A549 (cell line): ENCODE data around the gene CHRNA1. TPM values are rescaled to one million over a fixed set of nuclear protein-coding genes. Genes with fewer than 3 reads are reported as not detected.

Source experiments
- ATAC-seq, 2 experiments: fragments of 200-7000 bp in 1 of 2; fragments of >200 bp in 1 of 2; cut with Nextera tagmentation in 1 of 2; cut with Tn5 transposase in 1 of 2; 3 replicates each; pipeline versions ENCODE4 v1.8.0 to v1.9.1; 2018 to 2020; ENCODE audit warnings: mild to moderate bottlenecking in 1 of 2, moderate library complexity in 1 of 2
- CTCF ChIA-PET: fragments of 300-600 bp; sonication (Branson Sonifier 250); formaldehyde crosslinking; extraction: SDS; loops from one replicate; lab custom pipeline; 2021; ENCODE audit warnings: antibody characterized with exemption, inconsistent platforms; lab: Yijun Ruan, JAX
- POLR2A ChIA-PET: fragments of 350-600 bp; formaldehyde crosslinking; extraction: SDS; loops from one replicate; lab custom pipeline; 2021; ENCODE audit warnings: antibody characterized with exemption, inconsistent platforms; lab: Yijun Ruan, JAX
- DNase-seq, 2 experiments: peaks; one replicate each; pipeline versions ENCODE4 v3.0.0 to v3.0.0-alpha.2; 2011 to 2016; ENCODE audit warnings: low read depth in 1 of 2, low spot score in 1 of 2
- FAIRE-seq: peaks from 2 replicates; lab custom pipeline; 2011; peaks lifted over from hg19 to GRCh38; lab: Jason Lieb, UNC
- H3K27ac ChIP-seq, 2 experiments: fragments of >200 bp; sonication (Bioruptor Twin); formaldehyde crosslinking; 3 replicates each; pipeline ENCODE4 v1.5.1; 2016 to 2017
- H3K4me1 ChIP-seq: fragments of >200 bp; sonication (Bioruptor Twin); formaldehyde crosslinking; 3 replicates; pipeline ENCODE4 v1.6.1; 2016
- H3K4me2 ChIP-seq: fragments of >200 bp; sonication (Bioruptor Twin); formaldehyde crosslinking; 3 replicates; pipeline ENCODE4 v1.6.1; 2016
- H3K4me3 ChIP-seq: fragments of >200 bp; sonication (Bioruptor Twin); formaldehyde crosslinking; 3 replicates; pipeline ENCODE4 v1.5.1; 2016
- H3K9me3 ChIP-seq: fragments of >200 bp; sonication (Bioruptor Twin); formaldehyde crosslinking; 3 replicates; pipeline ENCODE4 v1.6.1; 2016
- CHD4 ChIP-seq: fragments of 200-600 bp; sonication (generic); IDR thresholded peaks from 2 replicates; pipeline ENCODE4 v1.6.1; 2016; ENCODE audit warnings: antibody characterized with exemption, mild to moderate bottlenecking, borderline replicate concordance
- GATA3 ChIP-seq: IDR thresholded peaks from 2 replicates; pipeline ENCODE4 v1.6.1; 2012; ENCODE audit warnings: borderline replicate concordance
- HEYL ChIP-seq: fragments of 250-450 bp; sonication (Bioruptor Pico); IDR thresholded peaks from 2 replicates; pipeline ENCODE4 v1.8.0; 2021; ENCODE audit warnings: mild to moderate bottlenecking, moderate library complexity
- HOXA7 ChIP-seq: fragments of 250-450 bp; sonication (Bioruptor Pico); IDR thresholded peaks from 2 replicates; pipeline ENCODE4 v1.5.0; 2020; ENCODE audit warnings: mild to moderate bottlenecking, moderate library complexity
- HOXB5 ChIP-seq: fragments of 250-450 bp; sonication (Bioruptor Pico); IDR thresholded peaks from 2 replicates; pipeline ENCODE4 v1.5.0; 2020; ENCODE audit warnings: mild to moderate bottlenecking, moderate library complexity
- JUNB ChIP-seq: fragments of >200 bp; sonication (Bioruptor Twin); formaldehyde crosslinking; IDR thresholded peaks from 2 replicates; pipeline ENCODE4 v1.6.1; 2016
- KDM5A ChIP-seq: fragments of 200-600 bp; sonication (generic); IDR thresholded peaks from 2 replicates; pipeline ENCODE4 v1.6.1; 2016; ENCODE audit warnings: antibody characterized with exemption, mild to moderate bottlenecking
- POLR2A ChIP-seq: IDR thresholded peaks from 2 replicates; pipeline ENCODE4 v1.6.1; 2012; ENCODE audit warnings: mild to moderate bottlenecking, low read length
- POLR2AphosphoS2 ChIP-seq: conservative IDR thresholded peaks from 2 replicates; pipeline ENCODE4 v1.6.1; 2012; ENCODE audit warnings: low read length, improper control_type of control experiment, inconsistent platforms
- RARB ChIP-seq: fragments of 250-450 bp; sonication (Bioruptor Pico); IDR thresholded peaks from 2 replicates; pipeline ENCODE4 v1.8.0; 2021; ENCODE audit warnings: mild to moderate bottlenecking, moderate library complexity
- RCOR1 ChIP-seq: fragments of 150-350 bp; IDR thresholded peaks from 2 replicates; pipeline ENCODE4 v1.6.1; 2014; ENCODE audit warnings: antibody characterized with exemption, low read length, low read depth
- SREBF2 ChIP-seq: fragments of 450-650 bp; IDR thresholded peaks from 2 replicates; pipeline ENCODE4 v1.6.1; 2014; ENCODE audit warnings: mild to moderate bottlenecking, moderate library complexity
- WGBS: methylation state at CpG from one replicate; pipeline ENCODE4 v1.1.6; 2017; ENCODE audit errors: missing lambda C conversion rate; 5-methylcytosine and 5-hydroxymethylcytosine counted together
- polyA plus RNA-seq, 4 experiments: library from polyadenylated mRNA; depleted of rRNA in 3 of 4; stranded (reverse); fragments of >200 nt; fragmentation: RNase III in 1 of 4; extraction: RNeasy Plus Mini Kit Qiagen cat#74134 plus additional on column Dnase treatment in 1 of 4; gene quantifications; 2 replicates in 3 of 4; 3 replicates in 1 of 4; pipeline ENCODE4 v1.2.3, GENCODE V29; 2011 to 2017
- TF ChIP-seq, protein P1 (sequence below): fragments of 200-600 bp; sonication (generic); IDR thresholded peaks from 2 replicates; pipeline ENCODE4 v1.6.1; 2016; ENCODE audit warnings: antibody characterized with exemption, mild to moderate bottlenecking, moderate library complexity
- TF ChIP-seq, protein P2 (sequence below): fragments of >200 bp; sonication (Bioruptor Twin); formaldehyde crosslinking; IDR thresholded peaks from 3 replicates; pipeline ENCODE4 v1.6.1; 2016
- TF ChIP-seq, protein P3 (sequence below): fragments of 150-350 bp; IDR thresholded peaks from 2 replicates; pipeline ENCODE4 v1.6.1; 2014; ENCODE audit warnings: low read depth, mild to moderate bottlenecking, low read length
- TF ChIP-seq, protein P4 (sequence below): fragments of >200 bp; sonication (Bioruptor Twin); formaldehyde crosslinking; IDR thresholded peaks from 3 replicates; pipeline ENCODE4 v1.5.1; 2016
- TF ChIP-seq, protein P5 (sequence below): fragments of 250-450 bp; sonication (Bioruptor Pico); IDR thresholded peaks from 2 replicates; pipeline ENCODE4 v1.5.0; 2020; ENCODE audit warnings: low read depth, mild to moderate bottlenecking, moderate library complexity
- TF ChIP-seq, protein P6 (sequence below): IDR thresholded peaks from 2 replicates; pipeline ENCODE4 v1.6.1; 2012

CHRNA1 gene
- polyA plus RNA-seq, 2 of the 4 experiments (the other 2 are of a cell fraction) = not detected

DNA sequence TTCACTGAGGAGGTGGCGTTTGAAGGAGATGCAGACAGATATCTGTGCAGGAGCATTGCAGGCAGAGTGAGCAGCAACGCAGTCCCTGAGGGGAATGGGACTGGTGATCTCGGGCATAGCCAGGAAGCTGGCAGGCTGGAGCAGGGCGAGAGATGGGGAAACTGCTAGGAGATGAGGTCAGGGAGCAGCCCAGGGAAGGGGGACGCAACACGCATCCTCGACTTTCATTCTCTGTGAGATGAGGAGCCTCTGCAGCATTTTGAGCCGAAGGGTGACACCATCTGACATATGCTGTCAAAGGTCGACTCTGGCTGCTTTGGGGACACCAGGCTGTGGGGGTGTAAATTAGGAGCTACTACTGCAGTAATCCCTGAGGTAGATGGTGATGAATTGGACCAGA lies 4.3 kb upstream of the CHRNA1 start (continued):
- TF ChIP-seq, protein P1, sequence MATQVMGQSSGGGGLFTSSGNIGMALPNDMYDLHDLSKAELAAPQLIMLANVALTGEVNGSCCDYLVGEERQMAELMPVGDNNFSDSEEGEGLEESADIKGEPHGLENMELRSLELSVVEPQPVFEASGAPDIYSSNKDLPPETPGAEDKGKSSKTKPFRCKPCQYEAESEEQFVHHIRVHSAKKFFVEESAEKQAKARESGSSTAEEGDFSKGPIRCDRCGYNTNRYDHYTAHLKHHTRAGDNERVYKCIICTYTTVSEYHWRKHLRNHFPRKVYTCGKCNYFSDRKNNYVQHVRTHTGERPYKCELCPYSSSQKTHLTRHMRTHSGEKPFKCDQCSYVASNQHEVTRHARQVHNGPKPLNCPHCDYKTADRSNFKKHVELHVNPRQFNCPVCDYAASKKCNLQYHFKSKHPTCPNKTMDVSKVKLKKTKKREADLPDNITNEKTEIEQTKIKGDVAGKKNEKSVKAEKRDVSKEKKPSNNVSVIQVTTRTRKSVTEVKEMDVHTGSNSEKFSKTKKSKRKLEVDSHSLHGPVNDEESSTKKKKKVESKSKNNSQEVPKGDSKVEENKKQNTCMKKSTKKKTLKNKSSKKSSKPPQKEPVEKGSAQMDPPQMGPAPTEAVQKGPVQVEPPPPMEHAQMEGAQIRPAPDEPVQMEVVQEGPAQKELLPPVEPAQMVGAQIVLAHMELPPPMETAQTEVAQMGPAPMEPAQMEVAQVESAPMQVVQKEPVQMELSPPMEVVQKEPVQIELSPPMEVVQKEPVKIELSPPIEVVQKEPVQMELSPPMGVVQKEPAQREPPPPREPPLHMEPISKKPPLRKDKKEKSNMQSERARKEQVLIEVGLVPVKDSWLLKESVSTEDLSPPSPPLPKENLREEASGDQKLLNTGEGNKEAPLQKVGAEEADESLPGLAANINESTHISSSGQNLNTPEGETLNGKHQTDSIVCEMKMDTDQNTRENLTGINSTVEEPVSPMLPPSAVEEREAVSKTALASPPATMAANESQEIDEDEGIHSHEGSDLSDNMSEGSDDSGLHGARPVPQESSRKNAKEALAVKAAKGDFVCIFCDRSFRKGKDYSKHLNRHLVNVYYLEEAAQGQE = no peak
- no peak for TF ChIP-seq GATA3
- no peak for TF ChIP-seq HEYL (CRISPR knock-in tag)
- TF ChIP-seq, all 56 proteins: peak for 0

DNA sequence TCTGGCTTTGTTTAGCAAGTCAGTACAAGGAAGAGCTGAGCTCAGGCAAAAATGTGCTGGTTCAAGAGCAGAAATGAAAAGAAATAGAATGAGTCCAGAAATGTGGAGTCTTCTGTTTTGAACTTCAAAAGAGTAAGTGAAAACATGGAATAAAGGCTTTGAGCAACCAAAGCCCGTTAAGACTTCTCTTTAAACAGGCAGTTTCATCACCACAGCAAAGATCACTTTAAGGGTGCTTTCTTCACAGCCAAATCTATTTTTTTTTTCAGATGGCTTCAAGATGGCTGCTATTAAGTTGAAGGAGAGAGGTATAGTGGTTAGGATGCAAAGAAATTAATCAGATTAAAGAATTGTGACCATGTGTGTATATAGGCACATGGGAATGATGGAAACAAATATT lies 2.0 kb upstream of the CHRNA1 start:
- no peak for FAIRE-seq
- ChIA-PET POLR2A (no interaction called here), CTCF (interaction anchor here (1.0 to 7.3 kb wide), 4 partner anchors 11 to 220 kb away, joined by 3 to 68 read pairs (median 4); no protein-coding TSS in a partner anchor)
- Histone ChIP-seq H3K9me3 (no peaks in the 10 kb centered on the region), H3K4me2 (no peak overlapping the region), H3K4me3 (no peak overlapping the region), H3K27ac (no peak overlapping the region), H3K4me1 (peaks cover 10% of the 10 kb centered on the region; the same call in 1 of the 3 replicates)
- ATAC-seq = no peak
- DNase-seq = no peak
- no peak for TF ChIP-seq RARB (CRISPR knock-in tag)
- TF ChIP-seq HOXB5 (CRISPR knock-in tag) = no peak
- no peak for TF ChIP-seq KDM5A
- no peak for TF ChIP-seq SREBF2
- TF ChIP-seq, protein P2, sequence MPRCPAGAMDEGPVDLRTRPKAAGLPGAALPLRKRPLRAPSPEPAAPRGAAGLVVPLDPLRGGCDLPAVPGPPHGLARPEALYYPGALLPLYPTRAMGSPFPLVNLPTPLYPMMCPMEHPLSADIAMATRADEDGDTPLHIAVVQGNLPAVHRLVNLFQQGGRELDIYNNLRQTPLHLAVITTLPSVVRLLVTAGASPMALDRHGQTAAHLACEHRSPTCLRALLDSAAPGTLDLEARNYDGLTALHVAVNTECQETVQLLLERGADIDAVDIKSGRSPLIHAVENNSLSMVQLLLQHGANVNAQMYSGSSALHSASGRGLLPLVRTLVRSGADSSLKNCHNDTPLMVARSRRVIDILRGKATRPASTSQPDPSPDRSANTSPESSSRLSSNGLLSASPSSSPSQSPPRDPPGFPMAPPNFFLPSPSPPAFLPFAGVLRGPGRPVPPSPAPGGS = no peak
- TF ChIP-seq CHD4 = no peak
- no peak for TF ChIP-seq HOXA7
- no peak for TF ChIP-seq POLR2A
- no peak for TF ChIP-seq JUNB
- TF ChIP-seq, protein P3, sequence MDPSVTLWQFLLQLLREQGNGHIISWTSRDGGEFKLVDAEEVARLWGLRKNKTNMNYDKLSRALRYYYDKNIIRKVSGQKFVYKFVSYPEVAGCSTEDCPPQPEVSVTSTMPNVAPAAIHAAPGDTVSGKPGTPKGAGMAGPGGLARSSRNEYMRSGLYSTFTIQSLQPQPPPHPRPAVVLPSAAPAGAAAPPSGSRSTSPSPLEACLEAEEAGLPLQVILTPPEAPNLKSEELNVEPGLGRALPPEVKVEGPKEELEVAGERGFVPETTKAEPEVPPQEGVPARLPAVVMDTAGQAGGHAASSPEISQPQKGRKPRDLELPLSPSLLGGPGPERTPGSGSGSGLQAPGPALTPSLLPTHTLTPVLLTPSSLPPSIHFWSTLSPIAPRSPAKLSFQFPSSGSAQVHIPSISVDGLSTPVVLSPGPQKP = no peak
- no peak for TF ChIP-seq POLR2AphosphoS2
- TF ChIP-seq RCOR1 = no peak
- TF ChIP-seq, protein P4, sequence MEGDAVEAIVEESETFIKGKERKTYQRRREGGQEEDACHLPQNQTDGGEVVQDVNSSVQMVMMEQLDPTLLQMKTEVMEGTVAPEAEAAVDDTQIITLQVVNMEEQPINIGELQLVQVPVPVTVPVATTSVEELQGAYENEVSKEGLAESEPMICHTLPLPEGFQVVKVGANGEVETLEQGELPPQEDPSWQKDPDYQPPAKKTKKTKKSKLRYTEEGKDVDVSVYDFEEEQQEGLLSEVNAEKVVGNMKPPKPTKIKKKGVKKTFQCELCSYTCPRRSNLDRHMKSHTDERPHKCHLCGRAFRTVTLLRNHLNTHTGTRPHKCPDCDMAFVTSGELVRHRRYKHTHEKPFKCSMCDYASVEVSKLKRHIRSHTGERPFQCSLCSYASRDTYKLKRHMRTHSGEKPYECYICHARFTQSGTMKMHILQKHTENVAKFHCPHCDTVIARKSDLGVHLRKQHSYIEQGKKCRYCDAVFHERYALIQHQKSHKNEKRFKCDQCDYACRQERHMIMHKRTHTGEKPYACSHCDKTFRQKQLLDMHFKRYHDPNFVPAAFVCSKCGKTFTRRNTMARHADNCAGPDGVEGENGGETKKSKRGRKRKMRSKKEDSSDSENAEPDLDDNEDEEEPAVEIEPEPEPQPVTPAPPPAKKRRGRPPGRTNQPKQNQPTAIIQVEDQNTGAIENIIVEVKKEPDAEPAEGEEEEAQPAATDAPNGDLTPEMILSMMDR = no peak
- TF ChIP-seq, protein P5, sequence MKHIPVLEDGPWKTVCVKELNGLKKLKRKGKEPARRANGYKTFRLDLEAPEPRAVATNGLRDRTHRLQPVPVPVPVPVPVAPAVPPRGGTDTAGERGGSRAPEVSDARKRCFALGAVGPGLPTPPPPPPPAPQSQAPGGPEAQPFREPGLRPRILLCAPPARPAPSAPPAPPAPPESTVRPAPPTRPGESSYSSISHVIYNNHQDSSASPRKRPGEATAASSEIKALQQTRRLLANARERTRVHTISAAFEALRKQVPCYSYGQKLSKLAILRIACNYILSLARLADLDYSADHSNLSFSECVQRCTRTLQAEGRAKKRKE (CRISPR knock-in tag) = no peak
- TF ChIP-seq, protein P6, sequence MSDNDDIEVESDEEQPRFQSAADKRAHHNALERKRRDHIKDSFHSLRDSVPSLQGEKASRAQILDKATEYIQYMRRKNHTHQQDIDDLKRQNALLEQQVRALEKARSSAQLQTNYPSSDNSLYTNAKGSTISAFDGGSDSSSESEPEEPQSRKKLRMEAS = no peak
- 57% methylated on average over 1 of the region's 1 CpG for WGBS
